ENCODE results near the gene PDZRN4. TPM values are rescaled to one million over a fixed set of nuclear protein-coding genes. Genes with fewer than 3 reads are reported as not detected.

Gene PDZRN4
- total and polyA plus RNA-seq, 8 donors = 0.11 to 0.76 (median 0.34) TPM

- Histone ChIP-seq H3K27me3 (no peaks in the 10 kb centered on the region), H3K27ac (no peak overlapping the region), H3K9me3 (no peaks in the 10 kb centered on the region), H3K4me3 (no peak overlapping the region), H3K4me1 (no peaks in the 10 kb centered on the region), H3K36me3 (no peaks in the 10 kb centered on the region)
- DNase-seq (no peak), ATAC-seq (no peak)
- TF ChIP-seq CTCF (IDR thresholded peaks at IDR 0.05) = no peak
- intact Hi-C loops (cut with DNase I) = no loop called here
Measured at GRCh38 chr12:41566703-41567102, 378.6 kb downstream of the PDZRN4 start.

GRCh38 chr12:41573445-41573844 is 385.3 kb downstream of the PDZRN4 start:
- H3K4me3 ChIP-seq = no peak overlapping the region
- no peaks in the 10 kb centered on the region for H3K4me1 ChIP-seq
- no peak for TF ChIP-seq CTCF (IDR thresholded peaks at IDR 0.05)
- no peaks in the 10 kb centered on the region for H3K9me3 ChIP-seq
- intact Hi-C loops (cut with DNase I) = no loop called here
- no peak overlapping the region for H3K27ac ChIP-seq
- ATAC-seq (no peak), DNase-seq (peak in 1 of 4 donors; percentile 68)
- no peaks in the 10 kb centered on the region for H3K27me3 ChIP-seq
- H3K36me3 ChIP-seq = no peaks in the 10 kb centered on the region

GRCh38 chr12:41576925-41577324 is 388.8 kb downstream of the PDZRN4 start:
- Histone ChIP-seq H3K4me3 (no peak overlapping the region), H3K27ac (no peak overlapping the region), H3K36me3 (no peaks in the 10 kb centered on the region), H3K27me3 (no peaks in the 10 kb centered on the region), H3K4me1 (no peaks in the 10 kb centered on the region), H3K9me3 (no peaks in the 10 kb centered on the region)
- intact Hi-C loops (cut with DNase I) = no loop called here
- DNase-seq (no peak), ATAC-seq (no peak)
- no peak for TF ChIP-seq CTCF (IDR thresholded peaks at IDR 0.05)

GRCh38 chr12:41577995-41578394 is 389.9 kb downstream of the PDZRN4 start:
- Histone ChIP-seq H3K36me3 (no peaks in the 10 kb centered on the region), H3K9me3 (no peaks in the 10 kb centered on the region), H3K4me3 (no peak overlapping the region), H3K27me3 (no peaks in the 10 kb centered on the region), H3K4me1 (no peaks in the 10 kb centered on the region), H3K27ac (no peak overlapping the region)
- no peak for TF ChIP-seq CTCF (IDR thresholded peaks at IDR 0.05)
- no peak for DNase-seq
- ATAC-seq = no peak
- intact Hi-C loops (cut with DNase I) = no loop called here

GRCh38 chr12:41585784-41586183 is 397.7 kb downstream of the PDZRN4 start:
- H3K4me1 ChIP-seq = no peaks in the 10 kb centered on the region
- DNase-seq (no peak), ATAC-seq (no peak)
- no peak overlapping the region for H3K4me3 ChIP-seq
- H3K27ac ChIP-seq = no peak overlapping the region
- no peaks in the 10 kb centered on the region for H3K36me3 ChIP-seq
- no peaks in the 10 kb centered on the region for H3K9me3 ChIP-seq
- TF ChIP-seq CTCF (IDR thresholded peaks at IDR 0.05) = no peak
- no peaks in the 10 kb centered on the region for H3K27me3 ChIP-seq
- intact Hi-C loops (cut with DNase I) = no loop called here

Measured in left lung (tissue), 10 donors.